ENCODE results near the gene RPL14. TPM values are rescaled to one million over a fixed set of nuclear protein-coding genes. Genes with fewer than 3 reads are reported as not detected.

The RPL14 gene
- total RNA-seq, 5 donors from 2014 or later (not counting 1 experiment from before 2014, with no cell fraction given): 2,898 to 3,980 (median 3,701) TPM

DNA sequence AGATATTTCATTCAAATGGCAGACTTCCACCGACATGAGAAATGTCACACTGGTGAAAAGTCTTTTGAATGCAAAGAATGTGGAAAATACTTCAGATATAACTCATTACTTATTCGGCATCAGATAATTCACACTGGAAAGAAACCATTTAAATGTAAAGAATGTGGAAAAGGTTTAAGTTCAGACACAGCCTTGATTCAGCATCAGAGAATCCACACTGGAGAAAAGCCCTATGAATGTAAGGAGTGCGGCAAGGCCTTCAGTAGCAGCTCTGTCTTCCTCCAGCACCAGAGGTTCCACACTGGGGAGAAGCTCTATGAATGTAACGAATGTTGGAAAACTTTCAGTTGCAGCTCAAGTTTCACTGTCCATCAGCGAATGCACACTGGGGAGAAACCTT, 59.1 kb downstream of the RPL14 start:
- H3K27ac ChIP-seq (ENCODE audit: low read length): no peak overlapping the region
- Mint-ChIP-seq H3K36me3 (peaks cover 25% of the 10 kb centered on the region), H3K27ac (no peak overlapping the region), H3K4me1 (no peaks in the 10 kb centered on the region), H3K4me3 (no peak overlapping the region), H3K9me3 (no peaks in the 10 kb centered on the region), H3K27me3 (no peaks in the 10 kb centered on the region)
- peaks cover 0 to 10% of the 10 kb centered on the region in 2 donors for H3K36me3 ChIP-seq (ENCODE audit: control insufficient read depth in 2 of 2, extremely low read depth in 1 of 2, insufficient read depth in 1 of 2, low read length in 1 of 2)
- no peak overlapping the region for H3K4me3 ChIP-seq (ENCODE audit: control insufficient read depth in 1 of 2, extremely low read depth in 1 of 2, low read length in 1 of 2)
- ATAC-seq (replicated peaks in 1 of 4) (no peak), DNase-seq (no peak)
- H3K27me3 ChIP-seq (replicated peaks in 1 of 2; ENCODE audit: control insufficient read depth in 2 of 2, extremely low read depth in 1 of 2, insufficient read depth in 2 of 2, low read length in 1 of 2): no peaks in the 10 kb centered on the region
- POLR2A ChIA-PET: no interaction called here
- 100% methylated on average over 2 of the region's 5 CpGs for WGBS (ENCODE audit: insufficient coverage)
- no peaks in the 10 kb centered on the region for H3K4me1 ChIP-seq (ENCODE audit: control insufficient read depth in 1 of 2, extremely low read depth in 1 of 2, insufficient read depth in 2 of 2, low read length in 2 of 2)
- H3K9me3 ChIP-seq: no peaks in the 10 kb centered on the region
- CTCF ChIA-PET: no interaction called here

DNA sequence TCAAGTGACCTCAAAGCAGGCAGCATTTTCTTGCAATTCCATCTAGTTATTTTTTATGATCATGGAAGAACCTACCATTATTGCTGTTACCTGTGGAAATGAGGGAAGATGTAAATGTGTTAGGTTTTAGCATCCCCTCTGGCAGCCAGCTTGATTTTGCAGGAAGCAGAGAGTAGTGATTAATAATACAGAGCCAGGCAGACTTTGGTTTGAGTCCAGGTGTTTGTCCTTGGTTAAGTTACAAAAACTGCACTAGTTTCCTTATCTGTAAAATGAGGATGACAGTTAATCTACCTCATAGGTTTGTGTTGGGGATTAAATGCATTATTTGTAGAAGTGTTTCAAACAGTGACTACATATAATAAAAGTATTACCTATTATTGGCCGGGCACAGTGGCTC, 60.9 kb downstream of the RPL14 start:
- Mint-ChIP-seq H3K27me3 (no peaks in the 10 kb centered on the region), H3K4me1 (peaks cover 0 to under 1% (median 0%) of the 10 kb centered on the region in 3 donors), H3K36me3 (peaks cover 16% of the 10 kb centered on the region), H3K4me3 (no peak overlapping the region), H3K9me3 (no peaks in the 10 kb centered on the region), H3K27ac (no peak overlapping the region)
- no CpG with 5 or more reads among the region's 1 CpG for WGBS (ENCODE audit: insufficient coverage)
- no peak for ATAC-seq (replicated peaks in 1 of 4)
- POLR2A ChIA-PET: no interaction called here
- no peak for DNase-seq
- CTCF ChIA-PET: no interaction called here
- H3K27ac ChIP-seq (ENCODE audit: low read length): no peak overlapping the region
- no peaks in the 10 kb centered on the region for H3K27me3 ChIP-seq (replicated peaks in 1 of 2; ENCODE audit: control insufficient read depth in 2 of 2, extremely low read depth in 1 of 2, insufficient read depth in 2 of 2, low read length in 1 of 2)
- no peaks in the 10 kb centered on the region for H3K4me1 ChIP-seq (ENCODE audit: control insufficient read depth in 1 of 2, extremely low read depth in 1 of 2, insufficient read depth in 2 of 2, low read length in 2 of 2)
- H3K9me3 ChIP-seq: no peaks in the 10 kb centered on the region
- peaks cover 0 to 2% of the 10 kb centered on the region in 2 donors for H3K36me3 ChIP-seq (ENCODE audit: control insufficient read depth in 2 of 2, extremely low read depth in 1 of 2, insufficient read depth in 1 of 2, low read length in 1 of 2)
- no peak overlapping the region for H3K4me3 ChIP-seq (ENCODE audit: control insufficient read depth in 1 of 2, extremely low read depth in 1 of 2, low read length in 1 of 2)

Other genes starting within 250 kb of the RPL14 start
- gene EIF1B, start 147.6 kb upstream of the RPL14 start, total RNA-seq: 10 to 100 TPM; 39.7 to 70.0 (median 53.3) TPM
- not detected for gene ENTPD3, start 70.2 kb upstream of the RPL14 start, total RNA-seq
- gene ZNF619, start 19.8 kb downstream of the RPL14 start, total RNA-seq: 10 to 100 TPM in 3 of 5 donors, 1 to 10 TPM in 2; 7.3 to 12.2 (median 11.2) TPM
- gene ZNF620, start 48.7 kb downstream of the RPL14 start, total RNA-seq: 1 to 10 TPM; 2.0 to 3.1 (median 3.1) TPM
- 10 to 100 TPM; 16.6 to 25.2 (median 22.2) TPM for gene ZNF621, start 67.6 kb downstream of the RPL14 start, total RNA-seq

Data from T-cell (primary cell).